ENCODE measurements around the gene KIAA0232.
"Not testable (repeated sequence)": the region's sequence is repeated elsewhere in the genome, so short reads cannot be mapped to it uniquely, and the experiment has no call there.

KIAA0232 gene

DNA sequence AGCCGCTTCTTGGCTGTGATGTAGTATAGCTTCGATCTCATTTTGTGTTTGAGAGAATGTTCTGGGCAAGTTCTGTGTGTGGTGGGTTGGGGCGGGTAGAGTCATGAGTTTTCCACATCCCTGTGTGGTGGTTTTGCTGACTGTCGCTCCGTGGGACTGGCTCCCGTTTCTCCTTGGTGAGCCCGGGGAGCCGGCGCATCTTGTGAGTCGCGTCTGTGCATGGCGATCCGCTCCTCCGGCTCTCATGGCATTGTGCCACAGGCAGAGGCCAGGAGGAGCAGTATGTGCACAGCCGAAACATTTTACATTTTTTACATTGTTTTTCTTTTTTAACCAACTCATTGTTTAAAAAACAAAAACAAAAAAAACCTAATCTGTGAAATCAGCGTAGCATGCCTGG lies 99.4 kb downstream of the KIAA0232 start:
- no peak for DNase-seq (ENCODE audit: low spot score)

DNA sequence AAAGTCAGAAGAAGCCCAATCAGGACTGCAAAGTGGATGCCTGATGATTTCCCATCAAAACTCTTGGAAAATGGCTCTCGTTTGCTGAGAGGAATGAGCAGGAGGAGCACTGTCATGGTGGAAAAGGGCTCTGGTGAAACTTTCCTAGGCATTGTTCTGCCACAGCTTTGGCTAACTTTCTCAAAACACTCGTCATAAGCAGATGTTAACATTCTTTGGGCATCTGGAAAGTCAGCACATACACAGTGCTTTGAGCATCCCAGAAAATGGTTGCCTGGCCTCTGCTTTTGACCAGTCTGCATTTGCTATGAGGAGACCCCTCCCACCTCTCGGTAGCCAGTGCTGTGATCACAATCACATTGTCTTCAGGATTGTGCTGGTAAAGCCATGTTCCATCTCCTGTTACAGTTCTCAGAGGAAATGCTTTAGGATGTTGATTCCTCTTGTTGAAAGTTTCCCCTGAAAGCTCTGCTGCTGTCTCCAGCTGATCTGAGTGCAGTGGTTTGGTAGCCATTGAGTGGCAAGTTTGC lies 101.9 kb downstream of the KIAA0232 start:
- no peak for DNase-seq (ENCODE audit: low spot score)

DNA sequence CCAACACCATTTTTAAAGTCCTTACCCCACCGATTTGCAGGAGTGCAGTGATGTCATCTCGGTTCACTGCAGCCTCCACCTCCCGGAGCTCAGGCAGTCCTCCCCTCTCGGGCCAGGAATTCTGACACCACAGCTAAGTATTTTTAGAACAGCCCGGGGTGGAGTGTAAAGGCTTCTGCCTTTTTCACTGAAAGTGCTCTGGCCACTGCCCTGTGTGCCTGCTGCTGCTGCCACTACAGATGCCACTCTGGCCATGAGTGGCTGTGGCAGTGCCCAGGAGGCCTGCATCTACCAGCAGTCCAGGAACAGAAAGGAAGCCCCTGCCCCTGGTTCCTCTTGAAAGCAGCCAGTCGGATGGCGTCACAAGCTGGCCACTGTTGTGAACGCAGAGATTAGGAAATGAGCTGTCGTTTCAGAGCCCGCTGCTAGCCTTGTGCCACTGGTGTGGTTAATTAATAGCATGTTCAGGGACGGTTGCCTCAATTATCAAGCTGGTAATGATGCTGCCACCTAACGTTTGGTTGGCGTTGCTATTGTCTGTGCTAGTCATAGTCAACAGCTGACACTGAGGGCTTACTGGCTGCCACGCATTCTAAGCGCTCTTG lies 103.5 kb downstream of the KIAA0232 start:
- DNase-seq (ENCODE audit: low spot score), result peak; percentile 71

DNA sequence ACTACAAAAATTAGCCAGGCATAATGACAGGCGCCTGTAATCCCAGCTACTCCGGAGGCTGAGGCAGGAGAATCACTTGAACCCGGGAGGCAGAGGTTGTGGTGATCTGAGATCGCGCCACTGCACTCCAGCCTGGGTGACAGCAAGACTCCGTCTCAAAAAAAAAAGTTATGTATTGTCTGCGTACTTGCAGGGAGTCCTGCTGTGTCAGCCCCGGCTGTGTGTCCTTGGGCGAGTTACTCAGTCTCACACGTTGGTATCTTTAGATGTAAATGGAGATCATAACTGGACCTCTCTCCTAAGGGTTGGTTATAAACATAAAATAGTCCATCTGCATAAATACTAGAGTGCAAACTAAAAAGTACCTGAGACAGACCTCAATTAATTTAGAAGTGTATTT lies 104.4 kb downstream of the KIAA0232 start:
- no peak for DNase-seq (ENCODE audit: low spot score)

DNA sequence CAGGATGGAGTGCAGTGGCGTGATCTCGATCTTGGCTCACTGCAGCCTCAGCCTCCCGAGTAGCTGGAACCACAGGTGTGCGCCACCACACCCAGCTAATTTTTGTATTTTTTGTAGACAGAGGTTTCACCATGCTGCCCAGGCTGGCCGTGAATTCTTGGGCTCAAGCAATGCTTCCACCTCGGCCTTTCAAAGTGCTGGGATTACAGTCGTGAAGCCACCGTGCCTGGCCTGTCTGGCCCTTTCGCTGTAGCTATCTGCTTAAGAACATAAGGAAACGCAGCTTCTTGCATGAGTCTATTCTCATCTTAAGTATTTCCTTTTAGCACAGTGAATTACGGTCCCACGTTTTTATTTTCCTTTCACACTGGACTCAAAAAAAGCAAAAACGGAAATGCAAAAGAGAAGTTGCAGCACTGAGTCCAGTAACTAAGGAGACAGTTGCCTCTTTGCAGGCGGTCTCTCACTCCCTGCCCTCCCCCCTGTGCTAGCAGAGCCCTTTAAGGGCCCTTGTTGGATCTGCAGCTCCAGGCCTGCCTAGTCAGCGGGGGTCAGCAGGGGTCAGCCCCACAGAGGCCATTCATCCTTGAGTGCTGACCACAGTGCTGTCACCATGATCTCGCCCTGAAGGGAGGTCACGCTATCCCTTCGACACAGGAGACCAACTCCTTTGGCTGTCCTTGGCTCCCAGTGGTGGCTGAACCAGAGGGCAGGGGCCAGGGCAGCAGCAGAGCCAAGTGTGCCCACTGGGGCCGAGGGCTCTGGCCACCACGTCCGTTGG lies 105.3 kb downstream of the KIAA0232 start:
- no peak for DNase-seq (ENCODE audit: low spot score)

DNA sequence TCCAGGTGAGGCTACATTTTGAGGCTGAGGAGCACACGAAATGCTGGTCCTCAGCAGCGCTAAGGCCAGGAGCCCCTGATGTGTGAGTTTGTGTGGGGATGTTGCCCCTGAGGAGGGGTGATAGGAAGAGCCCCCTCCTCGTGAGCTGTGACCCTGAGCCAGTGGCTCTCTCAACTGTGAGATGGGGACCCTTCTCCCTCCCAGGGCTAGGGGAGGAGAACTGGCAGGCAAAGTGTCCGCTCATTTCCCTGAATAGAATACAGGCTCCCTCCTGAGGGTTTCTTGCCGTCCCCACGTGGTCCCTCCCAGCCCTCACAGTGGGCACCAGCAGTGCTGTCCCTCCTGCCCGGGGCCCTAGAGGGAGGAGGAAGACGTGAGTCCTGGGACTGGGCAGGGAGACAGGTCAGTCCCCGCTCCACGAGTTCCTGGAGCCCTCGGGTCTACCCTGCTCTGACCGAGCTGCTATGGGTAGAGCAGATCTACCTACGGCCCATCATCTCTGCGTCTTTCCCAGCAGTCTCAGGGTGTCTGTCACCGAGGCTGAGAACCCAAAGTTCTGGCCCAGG lies 106.1 kb downstream of the KIAA0232 start:
- DNase-seq (ENCODE audit: low spot score), result no peak

DNA sequence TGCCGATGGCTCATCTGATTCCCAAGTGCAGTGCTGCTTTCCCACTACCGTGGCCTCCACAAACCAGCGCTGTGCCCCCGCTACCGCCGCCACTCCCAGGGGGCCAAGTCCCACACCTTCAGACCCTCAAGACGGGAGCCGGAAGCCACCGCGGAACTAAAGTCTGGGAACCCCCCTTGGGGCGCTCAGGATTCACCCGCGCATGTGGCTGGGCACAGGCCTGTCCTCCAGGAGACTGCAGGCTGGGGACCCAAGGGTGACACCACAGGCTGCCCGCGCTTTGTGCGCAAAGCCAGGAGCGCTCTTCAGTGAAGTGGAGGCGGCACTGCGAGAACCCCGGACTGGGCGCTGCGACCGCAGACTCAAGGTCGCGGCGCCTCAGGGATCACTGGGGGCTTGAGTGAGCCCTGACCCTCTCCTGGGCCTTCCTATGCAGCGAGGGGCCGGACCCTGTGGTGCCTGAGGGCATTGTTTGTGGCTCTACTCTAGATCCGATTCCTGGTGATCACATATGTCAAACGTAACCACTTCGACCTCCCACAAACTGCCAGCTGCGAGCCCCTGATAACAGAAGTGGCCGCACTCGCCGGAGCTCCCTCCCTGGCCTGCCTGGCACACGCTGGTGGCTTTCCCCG lies 106.7 kb downstream of the KIAA0232 start:
- no peak for DNase-seq (ENCODE audit: low spot score)

DNA sequence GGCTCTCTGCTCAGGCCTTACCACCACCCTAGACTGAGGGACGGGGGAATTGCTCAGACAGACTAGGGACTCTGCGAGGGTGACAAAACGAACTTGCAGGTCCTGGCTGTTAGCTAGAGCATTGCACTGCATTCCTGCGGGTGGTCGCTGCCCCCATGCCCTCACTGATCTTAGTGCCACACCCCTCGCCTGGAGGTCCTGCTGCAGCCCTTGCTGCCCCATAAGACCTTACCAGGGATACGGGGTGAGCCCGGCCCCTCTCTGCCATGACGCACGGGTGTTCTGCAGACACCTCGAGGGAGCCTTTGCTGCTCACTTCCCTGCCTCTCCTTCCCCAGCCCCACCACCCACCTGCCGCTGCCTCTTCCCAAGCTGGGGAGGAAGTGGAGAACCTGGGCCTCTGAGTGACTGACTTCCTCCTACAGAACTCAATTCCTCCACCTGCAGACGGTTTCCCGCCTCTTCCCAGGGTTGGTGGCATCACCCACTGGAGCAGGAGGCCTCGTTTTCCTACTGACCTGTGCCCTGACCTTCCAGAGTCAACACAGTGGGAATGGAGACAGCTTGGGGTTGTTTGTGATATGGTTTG lies 107.3 kb downstream of the KIAA0232 start:
- DNase-seq (ENCODE audit: low spot score), result no peak

DNA sequence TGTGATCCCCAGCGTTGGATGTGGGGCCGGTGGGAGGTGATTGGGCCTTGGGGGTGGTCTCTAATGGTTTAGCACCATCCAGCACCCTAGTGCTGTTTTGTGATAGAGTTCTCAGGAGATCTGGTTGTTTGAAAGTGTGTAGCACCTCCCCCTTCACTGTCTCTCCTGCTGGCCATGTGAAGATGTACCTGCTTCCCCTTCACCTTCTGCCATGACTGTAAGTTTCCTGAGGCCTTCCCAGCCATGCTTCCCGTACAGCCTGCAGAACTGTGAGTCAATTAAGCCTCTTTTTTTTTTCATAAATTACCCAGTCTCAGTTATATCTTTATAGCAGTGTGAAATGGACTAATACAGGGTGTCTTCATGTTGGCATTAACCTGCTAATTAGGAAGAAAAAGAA lies 107.8 kb downstream of the KIAA0232 start:
- DNase-seq (ENCODE audit: low spot score), result no peak

DNA sequence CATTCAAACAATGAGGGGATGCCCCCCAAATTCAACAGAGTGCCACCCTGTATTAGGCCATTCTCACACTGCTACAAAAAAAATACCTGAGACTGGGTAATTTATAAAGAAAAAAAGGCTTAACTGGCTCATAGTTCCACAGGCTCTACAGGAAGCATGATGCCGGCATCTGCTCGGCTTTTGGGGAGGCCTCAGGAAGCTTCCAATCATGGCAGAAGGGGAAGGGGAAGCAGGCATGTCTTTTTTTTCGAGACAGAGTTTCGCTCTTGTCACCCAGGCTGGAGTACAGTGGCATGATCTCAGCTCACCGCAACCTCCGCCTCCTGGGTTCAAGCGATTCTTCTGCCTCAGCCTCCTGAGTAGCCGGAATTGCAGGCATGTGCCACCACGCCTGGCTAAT lies 108.4 kb downstream of the KIAA0232 start:
- not testable (repeated sequence) for DNase-seq (ENCODE audit: low spot score)

DNA sequence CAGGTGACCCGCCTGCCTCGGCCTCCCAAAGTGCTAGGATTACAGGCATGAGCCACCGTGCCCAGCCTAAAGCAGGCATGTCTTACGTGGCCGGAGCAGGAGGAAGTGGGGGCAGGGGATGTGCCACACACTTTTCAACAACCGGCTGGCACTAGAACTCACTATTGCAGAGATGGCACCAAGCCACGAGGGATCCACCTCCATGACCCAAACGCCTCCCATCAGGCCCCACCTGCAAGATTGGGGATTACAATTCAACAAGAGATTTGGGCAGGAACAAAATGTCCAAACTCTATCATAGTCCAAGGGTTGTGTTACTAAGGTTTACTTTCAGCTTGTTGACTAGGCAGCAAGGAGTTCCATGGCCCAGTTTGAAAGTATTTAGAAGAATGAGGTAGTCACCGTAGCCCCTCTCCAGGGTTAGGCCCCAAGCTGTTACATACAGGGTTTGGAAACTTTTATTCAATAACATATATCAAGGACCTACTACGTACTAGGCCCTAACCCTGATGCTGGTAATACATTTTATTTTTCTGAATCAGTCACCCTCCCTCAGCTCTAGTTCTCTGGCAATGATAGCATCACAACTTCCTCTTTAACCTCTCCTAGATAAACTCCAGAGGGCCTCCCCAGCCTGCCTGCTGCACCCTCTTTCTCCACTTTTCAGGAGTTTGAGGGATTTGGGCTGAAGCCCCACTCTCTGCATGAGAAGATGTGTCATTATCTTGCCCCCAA lies 109.1 kb downstream of the KIAA0232 start:
- DNase-seq (ENCODE audit: low spot score), result no peak

DNA sequence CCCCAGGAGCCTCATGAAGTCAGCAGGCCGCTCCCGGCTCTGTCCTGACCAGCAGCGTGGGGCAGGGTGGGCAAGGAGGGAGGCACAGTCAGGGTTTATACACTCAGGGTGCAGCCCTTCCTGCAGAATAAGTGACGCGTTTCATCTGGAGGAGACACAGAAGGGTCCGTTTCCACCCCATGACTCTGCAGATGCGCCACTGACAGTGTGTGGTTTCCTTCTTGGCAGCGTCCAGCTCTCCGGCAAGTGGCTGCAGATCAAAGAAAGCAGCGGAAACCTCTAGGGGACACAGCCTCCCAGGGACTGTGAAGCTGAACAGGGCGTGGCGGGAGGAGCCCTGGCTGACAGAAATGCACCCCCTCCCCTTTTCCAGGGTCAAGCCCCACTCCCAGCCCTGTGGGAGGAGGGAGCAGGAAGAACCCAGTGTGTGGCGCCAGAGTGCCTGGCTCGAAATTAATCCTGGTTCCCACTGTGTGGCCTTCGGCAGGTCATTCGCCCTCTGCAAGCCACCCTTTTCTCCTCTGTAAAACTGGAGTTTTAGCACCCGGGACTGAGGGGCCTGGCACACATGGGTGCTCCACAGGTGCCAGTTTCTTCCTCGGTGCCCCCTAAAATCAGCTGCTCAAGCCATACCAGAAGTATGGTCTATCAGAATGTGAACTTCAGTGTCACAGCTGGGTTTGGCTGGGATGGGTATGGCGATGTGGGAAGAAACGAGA lies 109.8 kb downstream of the KIAA0232 start:
- DNase-seq (ENCODE audit: low spot score), result no peak

DNA sequence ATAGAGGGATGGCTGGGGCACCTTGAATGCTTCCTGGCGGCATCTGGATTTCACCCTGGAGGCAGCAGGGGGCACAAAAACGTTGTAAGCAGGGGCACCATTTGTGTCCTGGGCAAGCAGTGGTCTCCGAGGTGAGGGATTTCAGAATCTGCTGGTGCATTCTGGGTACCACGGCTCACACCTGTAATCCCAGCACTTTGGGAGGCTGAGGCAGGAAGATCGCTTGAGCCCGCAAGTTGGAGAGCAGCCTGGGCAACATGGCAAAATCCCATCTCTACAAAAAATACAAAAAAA lies 110.3 kb downstream of the KIAA0232 start:
- no peak for DNase-seq (ENCODE audit: low spot score)

DNA sequence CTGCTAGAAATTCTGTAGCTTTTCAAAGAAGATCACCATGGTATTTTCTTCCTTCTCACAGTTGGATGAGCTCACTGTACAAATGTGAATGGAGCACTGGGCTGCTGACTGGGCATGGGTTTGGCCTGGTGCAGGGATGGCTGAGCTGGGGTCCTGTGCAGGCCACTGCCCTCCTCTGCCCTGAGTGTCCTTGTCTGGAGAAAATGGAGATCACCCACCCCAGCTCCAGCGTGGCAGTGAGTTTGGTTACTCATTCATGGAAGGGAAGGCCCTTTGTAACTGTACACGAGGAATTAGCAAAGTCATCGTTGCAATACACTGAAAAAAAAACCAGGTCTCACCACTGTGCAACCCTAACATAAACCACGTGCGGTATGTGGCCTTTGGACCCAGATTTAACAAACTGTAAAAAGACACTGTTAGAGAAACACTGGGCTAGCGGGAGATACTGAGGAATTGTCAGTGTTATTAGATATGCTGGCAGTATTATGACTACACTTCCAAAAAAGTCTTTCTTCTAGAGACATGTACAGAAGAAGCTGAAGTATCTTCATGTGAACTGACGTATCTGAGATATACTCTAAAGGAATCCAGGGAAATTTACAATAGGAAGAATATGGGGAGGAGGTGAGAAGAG lies 111.0 kb downstream of the KIAA0232 start:
- DNase-seq (ENCODE audit: low spot score), result no peak

DNA sequence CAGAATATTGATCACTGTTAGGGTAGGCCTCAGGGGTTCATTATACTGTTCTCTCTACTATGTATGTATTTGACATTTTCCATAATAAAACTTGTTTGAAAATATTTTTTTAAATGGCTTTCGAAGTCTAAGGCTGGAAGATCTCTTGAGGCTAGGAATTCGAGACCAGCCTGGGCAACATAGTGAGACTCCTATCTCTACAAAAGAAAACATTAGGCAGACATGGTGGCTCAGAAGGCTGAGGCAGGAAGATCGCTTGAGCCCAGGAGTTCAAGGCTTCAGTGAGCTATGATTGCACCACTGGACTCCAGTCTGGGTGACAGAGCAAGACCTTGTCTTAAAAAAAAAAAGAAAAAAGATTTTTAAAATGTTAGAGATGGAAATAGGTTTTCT lies 111.6 kb downstream of the KIAA0232 start:
- no peak for DNase-seq (ENCODE audit: low spot score)

DNA sequence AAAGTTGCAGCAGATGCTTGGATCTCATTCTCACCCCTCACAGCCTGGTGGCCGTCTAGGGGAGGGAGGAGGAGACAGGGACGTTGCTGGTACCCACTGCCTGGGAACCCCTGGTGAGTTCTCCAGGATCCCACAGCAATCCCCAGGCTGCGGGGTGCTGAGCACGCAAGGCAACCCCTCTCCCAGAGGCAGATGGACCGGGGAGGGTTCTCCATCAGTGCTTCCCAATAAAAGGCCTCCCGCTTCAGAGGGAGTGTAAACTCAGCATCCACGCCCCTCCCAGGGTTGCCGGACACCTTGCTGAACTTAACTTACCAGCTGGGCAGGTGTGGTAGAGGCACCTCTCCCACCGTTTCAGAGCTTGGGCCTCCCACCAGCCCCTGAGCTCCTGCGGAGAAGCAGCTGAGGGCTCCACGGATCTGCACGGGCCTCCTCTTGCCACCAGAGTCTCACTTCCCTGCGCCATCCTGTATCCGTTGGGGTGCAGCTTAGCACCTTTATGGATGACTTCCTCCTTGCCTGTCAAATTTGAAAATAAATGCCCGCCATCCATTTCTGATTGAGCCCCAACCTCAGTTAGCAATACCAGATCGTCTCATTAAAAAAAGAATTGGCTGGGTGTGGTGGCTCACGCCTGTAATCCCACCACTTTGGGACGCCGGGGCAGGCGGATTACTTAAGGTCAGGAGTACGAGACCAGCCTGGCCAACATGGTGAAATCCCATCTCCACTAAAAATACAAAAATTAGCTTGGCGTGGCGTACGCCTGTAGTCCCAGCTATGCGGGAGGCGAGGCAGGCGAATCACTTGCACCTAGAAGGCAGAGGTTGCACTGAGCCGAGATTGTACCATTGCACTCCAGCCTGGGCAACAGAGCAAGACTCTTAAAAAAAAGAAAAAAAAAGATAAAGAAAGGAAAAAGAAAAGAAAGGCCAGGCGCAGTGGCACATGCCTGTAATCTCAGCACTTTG lies 112.3 kb downstream of the KIAA0232 start:
- no peak for DNase-seq (ENCODE audit: low spot score)

DNA sequence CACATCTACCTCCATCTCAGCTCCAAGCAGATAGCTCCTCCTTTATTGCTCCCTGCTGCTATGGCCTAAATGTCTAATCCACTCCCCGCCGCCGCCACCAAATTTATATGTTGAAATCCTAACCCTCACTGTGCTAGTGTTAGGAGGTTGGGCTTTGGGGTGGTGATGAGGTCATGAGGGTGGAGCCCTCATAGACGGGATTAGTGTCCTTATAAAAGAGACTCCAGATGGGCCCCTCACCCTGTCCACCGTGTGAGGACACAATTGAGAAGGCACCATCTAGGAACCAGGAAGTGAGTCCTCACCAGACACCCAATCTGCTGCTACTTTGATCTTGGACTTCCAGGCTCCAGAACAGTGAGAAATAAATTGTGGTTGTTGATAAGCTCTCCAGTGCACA lies 113.5 kb downstream of the KIAA0232 start:
- no peak for DNase-seq (ENCODE audit: low spot score)

DNA sequence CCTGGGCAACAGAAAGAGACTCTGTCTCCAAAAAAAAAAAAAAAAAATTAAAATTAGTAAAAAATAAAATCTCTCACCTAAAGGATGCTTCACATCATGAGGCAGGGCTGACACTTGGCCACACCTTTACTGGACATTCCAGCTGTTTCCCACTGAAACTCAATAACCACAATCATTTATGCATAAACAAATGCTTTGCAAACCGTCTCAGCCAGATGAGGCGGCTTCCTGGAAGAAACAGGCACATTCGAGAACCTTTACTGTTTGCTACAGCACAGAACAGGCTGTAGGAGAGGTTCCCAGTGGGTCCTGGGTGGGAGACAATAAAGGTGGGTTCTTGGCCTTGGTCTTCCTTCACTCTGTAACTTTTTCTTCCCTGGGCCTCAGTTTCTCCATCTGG lies 116.2 kb downstream of the KIAA0232 start:
- DNase-seq (ENCODE audit: low spot score), result no peak

DNA sequence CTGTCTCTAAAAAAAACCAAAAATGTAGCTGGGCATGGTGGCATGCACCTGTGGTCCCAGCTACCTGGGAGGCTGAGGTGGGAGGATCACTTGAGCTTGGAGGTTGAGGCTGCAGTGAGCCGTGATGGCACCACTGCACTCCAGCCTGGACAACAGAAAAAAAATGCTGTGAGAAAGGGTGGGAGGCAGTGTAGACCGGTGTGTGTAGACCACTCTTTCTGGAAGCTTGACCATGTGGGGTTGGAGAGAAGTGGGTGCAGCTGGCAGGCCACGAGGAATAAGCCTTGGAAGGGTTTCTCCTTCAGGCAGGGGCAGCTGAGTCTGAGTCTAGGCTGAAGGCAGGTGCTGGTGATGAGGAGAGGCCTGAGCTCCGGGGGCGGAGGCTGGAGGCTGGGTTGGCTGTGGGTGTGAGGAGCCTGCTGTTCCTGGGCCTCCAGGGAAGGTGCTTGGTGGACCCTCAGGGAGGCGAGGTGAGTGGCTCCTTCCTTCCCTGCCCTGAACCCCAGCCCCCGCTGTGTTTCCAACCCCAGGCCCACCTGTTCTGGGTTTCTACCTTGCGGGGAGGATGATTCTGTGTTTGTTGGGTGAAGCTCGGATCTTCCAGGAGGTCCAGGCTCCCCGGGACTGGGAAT lies 117.8 kb downstream of the KIAA0232 start:
- DNase-seq (ENCODE audit: low spot score), result no peak
